ENCODE measurements around the gene STOX1. TPM values are rescaled to one million over a fixed set of nuclear protein-coding genes. Genes with fewer than 3 reads are reported as not detected.
"Not testable (repeated sequence)": the region's sequence is repeated elsewhere in the genome, so short reads cannot be mapped to it uniquely, and the experiment has no call there.

The STOX1 gene
- total RNA-seq (2014; rRNA removed; shearing (Covaris generic)) = 0.96 and 2.3 TPM in 2 replicates

DNA sequence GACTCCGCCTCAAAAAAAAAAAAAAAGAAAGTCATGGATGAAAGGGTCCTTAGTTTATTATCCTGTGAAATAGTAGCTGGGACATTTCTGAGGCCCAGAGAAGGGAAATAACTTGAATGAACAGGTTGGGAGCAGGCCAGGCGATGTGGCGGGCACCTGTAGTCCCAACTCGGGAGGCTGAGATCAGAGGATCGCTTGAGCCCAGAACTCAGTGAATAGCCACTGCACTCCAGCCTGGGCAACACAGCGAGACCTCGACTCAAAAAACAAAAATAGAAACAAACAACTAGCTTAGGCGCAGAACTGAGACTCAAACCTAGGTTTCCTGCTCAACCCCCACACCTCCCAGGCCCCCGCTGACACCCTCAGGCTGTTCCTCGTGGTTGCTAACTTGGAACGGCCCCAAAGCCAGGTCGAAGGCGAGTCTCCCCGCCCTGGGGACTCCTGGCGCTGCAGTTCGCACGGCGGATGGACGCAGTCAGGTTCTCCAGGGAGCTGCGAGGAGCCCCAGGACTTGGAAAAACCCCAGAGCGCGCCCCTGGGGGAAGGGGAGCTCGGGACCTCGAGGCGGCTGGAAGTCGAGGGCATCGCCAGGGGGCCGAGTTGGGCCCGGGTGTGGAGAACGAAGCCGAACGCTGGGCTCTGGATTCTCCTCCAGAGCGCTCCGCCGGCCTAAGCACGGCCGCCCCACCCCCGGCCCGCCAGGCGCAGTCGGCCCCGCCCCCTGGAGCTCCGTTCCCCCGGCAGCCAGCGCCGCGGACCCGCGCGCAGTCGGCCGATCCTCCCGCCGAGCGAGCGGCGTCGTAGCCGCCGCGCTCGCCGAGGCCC lies at the start of gene STOX1:
TSS of gene STOX1 (plus strand) at position 768 of the 828 bp plus-strand sequence. CDS start 93 bp downstream, outside the sequence.
- DNase-seq (ENCODE audit: low spot score) = peak; percentile 31

- DNase-seq (ENCODE audit: low spot score) = no peak
Observed at GRCh38 chr10:68781613-68782574, 45.4 kb upstream of the STOX1 start.

DNA sequence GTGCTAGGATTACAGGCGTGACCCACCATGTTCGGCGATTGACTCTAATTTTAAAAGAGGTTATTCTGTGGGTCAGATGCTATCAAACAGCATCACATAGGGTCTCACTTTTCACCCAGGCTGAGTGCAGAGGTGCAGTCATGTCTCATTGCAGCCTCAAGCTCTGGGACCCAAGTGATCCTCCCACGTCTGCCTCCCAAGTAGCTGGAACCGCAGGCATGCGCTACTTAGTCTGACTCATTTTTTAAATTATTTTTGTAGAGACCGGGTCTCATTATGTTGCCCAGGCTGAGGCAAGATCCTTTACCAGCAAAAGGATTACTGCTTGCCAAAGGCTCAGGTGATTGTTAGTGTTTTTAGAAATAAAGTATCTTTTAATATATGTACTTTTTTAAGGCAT lies 42.9 kb upstream of the STOX1 start:
- DNase-seq (ENCODE audit: low spot score) = peak; percentile 27

DNA sequence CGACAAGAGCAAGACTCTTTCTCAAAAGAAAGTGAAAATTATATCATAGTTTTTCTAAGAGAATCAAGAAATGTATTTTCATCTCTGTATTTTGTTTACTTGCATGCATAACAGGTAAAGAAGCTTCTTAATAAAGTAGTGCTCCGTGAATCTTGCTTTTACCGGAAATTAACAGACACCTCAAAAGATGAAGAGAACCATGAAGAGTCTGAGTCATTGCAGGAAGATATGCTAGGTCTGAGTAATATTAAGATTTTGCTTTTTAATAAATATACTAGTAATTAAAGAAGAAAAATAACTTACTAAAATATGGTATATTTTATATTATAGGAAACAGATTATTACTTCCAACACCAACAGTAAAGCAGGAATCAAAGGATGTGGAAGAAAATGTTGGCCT lies 39.5 kb upstream of the STOX1 start:
- DNase-seq (ENCODE audit: low spot score) = no peak

GRCh38 chr10:68790476-68790875 lies 36.9 kb upstream of the STOX1 start:
- no peak for DNase-seq (ENCODE audit: low spot score)

DNA sequence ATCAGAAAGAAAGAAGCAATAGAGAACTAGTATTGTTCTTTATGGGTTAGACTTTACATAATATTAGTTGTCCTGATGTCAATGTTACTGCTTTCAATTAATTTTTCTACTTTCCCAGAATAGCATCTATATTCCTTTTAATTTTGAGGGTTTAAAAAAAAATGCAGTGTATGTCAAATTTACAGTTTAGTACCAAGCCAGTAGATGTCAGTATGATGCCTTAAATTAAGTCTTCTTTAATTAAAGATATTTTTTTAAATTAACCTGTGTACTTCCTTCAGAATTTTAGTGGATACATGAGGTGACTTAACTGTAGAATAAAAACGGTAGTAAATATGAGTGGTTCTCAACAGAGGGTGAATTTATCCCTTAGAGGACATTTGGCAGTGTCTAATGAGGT lies 35.2 kb upstream of the STOX1 start:
- DNase-seq (ENCODE audit: low spot score) = no peak

DNA sequence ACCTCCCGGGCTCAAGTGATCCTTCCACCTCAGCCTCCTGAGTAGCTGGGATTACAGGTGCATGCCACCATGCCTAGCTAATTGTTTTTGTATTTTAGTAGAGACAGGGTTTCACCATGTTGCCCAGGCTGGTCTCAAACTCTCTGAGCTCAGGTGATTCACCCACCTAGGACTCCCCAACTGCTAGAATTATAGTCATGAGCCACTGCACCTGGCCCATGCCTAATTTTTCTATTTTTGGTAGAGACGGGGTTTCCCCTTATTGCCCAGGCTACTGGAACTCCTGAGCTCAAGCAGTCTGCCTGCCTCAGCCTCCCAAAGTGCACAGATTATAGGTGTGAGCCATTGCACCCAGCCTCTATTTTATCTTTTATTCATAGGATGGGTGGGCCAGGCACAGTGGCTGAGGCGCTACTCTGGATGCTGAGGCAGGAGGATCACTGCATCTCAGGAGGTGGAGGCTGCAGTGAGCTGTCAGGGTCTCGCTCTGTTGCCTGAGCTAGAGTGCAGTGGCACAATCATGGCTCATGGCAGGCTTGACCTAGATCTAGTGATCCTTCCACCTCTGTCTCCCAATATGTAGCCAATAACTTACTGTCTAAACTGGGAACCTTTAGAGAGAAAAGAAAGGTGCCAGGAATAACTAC lies 31.3 kb upstream of the STOX1 start:
- DNase-seq (ENCODE audit: low spot score) = no peak

GRCh38 chr10:68796605-68797004 lies 30.7 kb upstream of the STOX1 start:
- no peak for DNase-seq (ENCODE audit: low spot score)

DNA sequence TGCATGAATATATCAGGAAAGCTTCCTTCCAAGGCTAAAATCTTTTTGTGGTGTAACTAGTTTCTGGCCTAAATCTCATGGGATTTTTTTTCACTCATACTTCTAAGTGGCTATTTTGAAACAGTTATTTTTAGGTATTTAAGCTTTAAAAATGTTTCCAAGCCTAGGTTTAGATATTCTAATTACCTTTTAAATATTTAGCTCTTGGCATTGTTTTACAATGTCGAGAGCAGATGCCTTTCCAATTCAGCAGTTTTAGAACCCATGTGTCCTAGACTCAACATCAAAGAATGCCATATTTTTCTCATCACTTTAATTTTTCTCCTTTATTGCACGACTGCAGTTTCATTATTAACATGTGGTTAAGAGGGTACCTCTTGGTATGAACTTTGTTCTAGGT lies 27.1 kb upstream of the STOX1 start:
- no peak for DNase-seq (ENCODE audit: low spot score)

GRCh38 chr10:68804692-68805091 lies 22.6 kb upstream of the STOX1 start:
- DNase-seq (ENCODE audit: low spot score) = no peak

DNA sequence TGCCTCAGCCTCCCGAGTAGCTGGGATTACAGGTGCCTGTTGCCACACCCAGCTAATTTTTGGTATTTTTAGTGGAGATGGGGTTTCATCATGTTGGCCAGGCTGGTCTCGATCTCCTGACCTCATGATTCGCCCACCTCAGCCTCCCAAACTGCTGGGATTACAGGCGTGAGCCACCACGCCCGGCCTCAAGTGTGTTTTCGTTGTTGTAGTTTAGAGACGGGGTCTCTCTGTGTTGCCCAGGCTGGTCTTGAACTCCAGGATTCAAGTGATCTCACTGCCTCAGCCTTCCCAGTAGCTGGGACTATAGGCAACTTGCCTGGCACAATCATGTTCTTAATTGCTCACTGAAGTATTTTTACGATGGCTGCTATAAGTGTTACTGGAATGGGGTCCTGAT lies 16.5 kb upstream of the STOX1 start:
- DNase-seq (ENCODE audit: low spot score) = not testable (repeated sequence)

- no peak for DNase-seq (ENCODE audit: low spot score)
Observed at GRCh38 chr10:68811314-68812009, 15.9 kb upstream of the STOX1 start.

DNA sequence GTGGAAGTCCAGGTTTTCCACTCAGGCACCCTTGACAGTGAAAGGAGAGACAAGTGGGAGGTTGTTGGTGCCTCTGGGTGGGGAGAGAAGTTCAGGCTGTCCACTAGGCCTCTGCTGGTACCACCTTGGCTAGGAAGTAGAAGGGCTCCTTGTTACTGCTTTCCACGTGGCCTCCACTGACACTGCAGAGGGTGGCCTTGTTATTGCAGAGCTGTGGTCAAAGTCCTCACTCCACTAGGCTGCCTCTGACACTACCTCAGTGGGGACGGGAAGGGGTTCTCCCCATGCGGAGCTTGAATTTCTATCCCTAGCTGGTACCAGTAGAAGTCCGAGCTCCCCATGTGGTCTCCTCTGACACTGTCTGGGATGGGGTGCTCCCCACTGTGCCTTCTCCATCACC lies 14.9 kb upstream of the STOX1 start:
- no peak for DNase-seq (ENCODE audit: low spot score)

DNA sequence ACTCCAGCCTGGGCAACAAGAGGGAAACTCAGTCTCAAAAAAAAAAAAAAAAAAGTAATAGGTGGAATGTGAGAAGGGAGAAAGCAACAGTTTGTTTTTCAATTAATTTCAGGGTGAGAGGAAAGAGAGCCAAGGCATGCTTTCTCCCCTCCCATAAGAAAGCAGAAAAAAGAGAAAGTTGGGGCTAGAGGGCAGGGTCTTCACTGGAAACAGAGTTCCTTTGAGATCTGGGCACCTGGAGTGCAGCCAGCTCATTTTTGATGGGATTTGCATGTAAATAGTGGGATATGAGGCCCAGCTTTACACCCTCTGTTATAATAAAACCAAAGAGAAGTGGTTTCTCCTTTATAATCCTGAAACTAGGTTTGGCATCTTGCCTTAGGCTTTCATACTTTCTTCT lies 13.8 kb upstream of the STOX1 start:
- no peak for DNase-seq (ENCODE audit: low spot score)

DNA sequence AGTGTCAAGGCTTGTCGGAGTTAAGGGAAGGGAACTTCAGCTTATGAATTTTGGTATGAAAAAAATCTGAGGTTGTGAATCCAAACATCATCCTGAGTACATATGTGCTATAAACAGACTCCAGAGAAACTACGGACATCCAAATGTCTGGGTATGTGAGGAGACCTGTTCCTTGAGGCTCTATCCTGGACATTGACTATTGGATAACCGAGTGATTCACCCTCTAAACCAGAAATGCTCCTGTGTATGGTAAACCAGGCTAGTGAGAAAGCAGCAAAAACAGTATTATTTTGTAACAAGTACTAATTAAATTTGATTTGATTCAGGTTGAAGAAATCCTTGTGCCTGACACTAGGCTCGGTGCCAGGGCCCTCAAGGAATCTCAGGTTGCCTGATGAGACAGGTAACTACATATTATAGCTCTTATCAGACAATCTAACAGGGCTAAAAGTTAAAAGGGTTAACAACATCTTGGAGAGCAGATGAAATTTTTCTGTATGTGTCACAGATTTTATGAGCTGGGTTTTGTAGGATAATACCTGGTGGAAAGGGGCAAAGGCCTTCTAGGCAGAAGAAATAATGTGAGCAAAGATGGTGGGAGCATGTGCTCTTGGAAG lies 10.4 kb upstream of the STOX1 start:
- no peak for DNase-seq (ENCODE audit: low spot score)

DNA sequence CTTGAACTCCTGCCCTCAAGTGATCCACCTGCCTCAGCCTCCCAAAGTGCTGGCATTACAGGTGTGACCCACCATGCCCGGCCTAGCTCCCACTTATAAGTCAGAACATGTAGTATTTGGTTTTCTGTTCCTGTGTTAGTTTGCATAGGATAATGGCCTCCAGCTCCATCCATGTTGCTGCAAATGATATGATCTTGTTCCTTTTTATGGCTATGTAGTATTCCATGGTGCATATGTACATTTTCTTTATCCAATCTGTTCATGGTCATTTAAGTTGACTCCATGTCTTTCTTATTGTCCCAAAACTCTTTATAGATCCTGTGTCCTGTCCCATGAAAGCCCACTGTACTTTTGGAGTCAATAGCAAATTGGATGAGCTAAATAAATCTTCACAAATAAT lies 7.0 kb upstream of the STOX1 start:
- not testable (repeated sequence) for DNase-seq (ENCODE audit: low spot score)

DNA sequence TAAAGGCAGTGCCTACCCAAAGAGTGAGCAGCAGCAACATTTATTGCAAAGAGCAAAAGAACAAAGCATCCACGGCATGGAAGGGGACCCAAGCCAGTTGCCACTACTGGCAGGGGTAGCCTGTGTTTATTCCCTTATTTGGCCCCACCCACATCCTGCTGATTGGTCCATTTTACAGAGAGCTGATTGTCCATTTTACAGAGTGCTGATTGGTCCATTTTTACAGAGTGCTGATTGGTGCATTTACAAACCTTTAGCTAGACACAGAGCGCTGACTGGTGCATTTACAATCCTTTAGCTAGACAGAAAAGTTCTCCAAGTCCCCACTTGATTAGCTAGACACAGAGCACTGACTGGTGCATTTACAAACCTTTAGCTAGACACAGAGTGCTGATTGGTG lies 4.7 kb upstream of the STOX1 start:
- not testable (repeated sequence) for DNase-seq (ENCODE audit: low spot score)

DNA sequence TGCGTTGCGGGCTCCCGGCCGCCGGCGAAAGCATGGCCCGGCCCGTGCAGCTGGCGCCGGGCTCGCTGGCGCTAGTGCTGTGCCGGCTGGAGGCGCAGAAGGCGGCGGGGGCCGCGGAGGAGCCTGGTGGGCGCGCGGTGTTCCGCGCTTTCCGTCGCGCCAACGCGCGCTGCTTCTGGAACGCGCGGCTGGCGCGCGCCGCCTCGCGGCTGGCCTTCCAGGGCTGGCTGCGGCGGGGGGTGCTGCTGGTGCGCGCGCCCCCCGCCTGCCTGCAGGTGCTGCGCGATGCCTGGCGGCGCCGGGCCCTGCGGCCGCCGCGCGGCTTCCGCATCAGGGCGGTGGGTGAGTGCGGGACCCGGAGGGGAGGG lies 245 bp downstream of the STOX1 start:
- not testable (repeated sequence) for DNase-seq (ENCODE audit: low spot score)

- DNase-seq (ENCODE audit: low spot score) = not testable (repeated sequence)
Observed at GRCh38 chr10:68828083-68828601, 811 bp downstream of the STOX1 start.

DNA sequence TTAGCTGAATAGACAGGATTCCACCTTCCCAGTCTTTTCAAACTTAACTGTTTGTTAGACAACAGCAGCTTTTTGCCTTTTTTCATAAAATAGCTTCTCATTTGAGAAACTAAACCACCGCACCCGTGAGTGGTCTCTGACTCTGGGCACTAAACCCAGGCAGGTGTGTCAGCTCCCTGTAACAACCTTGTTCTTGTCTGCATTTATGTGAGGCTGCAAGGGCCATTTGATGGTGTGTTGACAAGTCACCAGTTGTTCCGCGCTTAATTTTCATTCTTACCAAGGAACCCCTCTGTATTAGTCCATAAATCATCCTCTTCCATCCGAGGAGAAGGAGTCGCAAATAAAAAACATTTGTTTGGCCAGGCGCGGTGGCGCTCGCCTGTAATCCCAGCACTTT lies 1.5 kb downstream of the STOX1 start:
- no peak for DNase-seq (ENCODE audit: low spot score)

GRCh38 chr10:68829521-68829920 lies 2.2 kb downstream of the STOX1 start:
- DNase-seq (ENCODE audit: low spot score) = no peak
